SK-N-MC (cell line): Measurements from ENCODE around the gene ULBP3.

Source experiments
- EZH2 ChIP-seq: fragments of 200-600 bp; sonication (generic); IDR thresholded peaks from one replicate; pipeline ENCODE4 v1.6.1; 2017; ENCODE audit warnings: antibody characterized with exemption
- POLR2AphosphoS5 ChIP-seq: IDR thresholded peaks from 2 replicates; pipeline ENCODE4 v1.6.1; 2012; ENCODE audit warnings: mild to moderate bottlenecking, low read depth, low read length, borderline replicate concordance

DNA sequence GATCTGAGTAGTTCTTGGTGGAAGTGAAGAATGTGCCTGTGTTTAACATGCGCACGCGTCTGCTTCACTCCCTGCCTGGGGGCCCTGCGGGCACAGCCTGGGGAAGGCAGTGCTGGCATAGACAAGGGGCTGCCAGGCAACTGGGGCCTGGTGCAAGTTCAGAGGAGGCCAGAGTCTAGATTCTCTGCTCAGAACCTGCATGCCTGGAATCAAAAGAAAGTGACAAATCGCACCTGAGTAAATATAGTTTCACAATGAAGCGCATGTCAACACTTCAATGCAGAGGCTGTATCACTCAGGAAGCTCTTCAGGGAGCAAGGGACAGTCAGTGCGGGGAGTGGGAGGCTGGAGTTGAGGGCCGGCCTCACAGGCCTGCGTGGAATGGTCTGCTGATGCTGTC, 49.7 kb upstream of the ULBP3 start:
- TF ChIP-seq EZH2 (no peak), POLR2AphosphoS5 (no peak)
